Fibroblast of lung (primary cell): Measurements from ENCODE around the gene PDZRN4. TPM values are rescaled to one million over a fixed set of nuclear protein-coding genes. Genes with fewer than 3 reads are reported as not detected.

Experiments
- DNase-seq, 2 donors: peaks; one replicate each; pipeline versions ENCODE4 v3.0.0 to v3.0.0-alpha.2; 2010; ENCODE audit warnings: low read depth in 2 of 2
- H2AFZ ChIP-seq: 2 replicates; pipeline ENCODE4 v1.5.1; 2012; ENCODE audit warnings: low read length, control low read depth, inconsistent platforms
- H3K27ac ChIP-seq: 2 replicates; pipeline ENCODE4 v1.5.1; 2011; ENCODE audit warnings: low read length, control low read depth; ENCODE audit not compliant: insufficient read depth
- H3K27me3 ChIP-seq: 2 replicates; pipeline ENCODE4 v1.5.1; 2011; ENCODE audit warnings: mild to moderate bottlenecking, low read length; ENCODE audit not compliant: control insufficient read depth, insufficient read depth
- H3K36me3 ChIP-seq: 2 replicates; pipeline ENCODE4 v1.5.1; 2011; ENCODE audit warnings: low read length; ENCODE audit not compliant: control insufficient read depth, insufficient read depth
- H3K4me1 ChIP-seq: 2 replicates; pipeline ENCODE4 v1.5.1; 2011; ENCODE audit warnings: low read length; ENCODE audit not compliant: control insufficient read depth, insufficient read depth; ENCODE audit errors: extremely low read depth
- H3K4me2 ChIP-seq: 2 replicates; pipeline ENCODE4 v1.5.1; 2011; ENCODE audit warnings: low read length, control low read depth; ENCODE audit not compliant: insufficient read depth; ENCODE audit errors: extremely low read depth
- H3K4me3 ChIP-seq, 4 experiments: fragments of 200-600 bp in 1 of 4; sonication (generic) in 1 of 4; replicated peaks in 1 of 4; 2 replicates each; pipeline ENCODE4 v1.5.1; 2011 to 2016; ENCODE audit warnings: low read length in 4 of 4, low read depth in 3 of 4, mild to moderate bottlenecking in 3 of 4, control low read depth in 2 of 4, inconsistent platforms in 1 of 4, mixed read lengths in 1 of 4; ENCODE audit not compliant: insufficient read depth in 1 of 4; ENCODE audit errors: control extremely low read depth in 1 of 4
- H3K79me2 ChIP-seq: 2 replicates; pipeline ENCODE4 v1.5.1; 2012; ENCODE audit warnings: mild to moderate bottlenecking, low read length, inconsistent platforms; ENCODE audit not compliant: control insufficient read depth, insufficient read depth
- H3K9ac ChIP-seq: 2 replicates; pipeline ENCODE4 v1.5.1; 2011; ENCODE audit warnings: mild to moderate bottlenecking, low read length, control low read depth; ENCODE audit not compliant: insufficient read depth
- H3K9me3 ChIP-seq: 2 replicates; pipeline ENCODE4 v1.5.1; 2012; ENCODE audit warnings: low read depth, low read length; ENCODE audit not compliant: control insufficient read depth, insufficient read depth
- H4K20me1 ChIP-seq: 2 replicates; pipeline ENCODE4 v1.5.1; 2011; ENCODE audit warnings: low read length; ENCODE audit not compliant: control insufficient read depth, insufficient read depth; ENCODE audit errors: extremely low read depth
- EZH2 ChIP-seq: IDR thresholded peaks from 2 replicates; pipeline ENCODE4 v1.5.1; 2012; ENCODE audit warnings: low read length, control low read depth, mild to moderate bottlenecking; ENCODE audit errors: missing control alignments
- polyA plus RNA-seq, 2 donors: library from polyadenylated mRNA; depleted of rRNA in 1 of 2; stranded (reverse) in 1 of 2; unstranded in 1 of 2; fragments of >200 nt; gene quantifications; 2 replicates each; pipeline ENCODE4 v1.2.1, GENCODE V29; 2011 to 2012; ENCODE audit warnings: missing spikeins in 1 of 2
- total RNA-seq: library from RNA; depleted of rRNA; stranded (reverse); fragments of >200 nt; gene quantifications from 2 replicates; pipeline ENCODE4 v1.2.1, GENCODE V29; 2014
- TF ChIP-seq, protein P1 (sequence below), 2 donors: IDR thresholded peaks in 1 of 2; conservative IDR thresholded peaks in 1 of 2; 1 replicate in 1 of 2; 2 replicates in 1 of 2; pipeline ENCODE4 v1.5.1; 2011 to 2012; ENCODE audit warnings: low read length in 2 of 2, control low read depth in 1 of 2, inconsistent platforms in 1 of 2, low read depth in 1 of 2, mild to moderate bottlenecking in 1 of 2

PDZRN4 gene
- total and polyA plus RNA-seq, 2 donors (not counting 1 experiment from before 2014, with no cell fraction given), result not detected

DNA sequence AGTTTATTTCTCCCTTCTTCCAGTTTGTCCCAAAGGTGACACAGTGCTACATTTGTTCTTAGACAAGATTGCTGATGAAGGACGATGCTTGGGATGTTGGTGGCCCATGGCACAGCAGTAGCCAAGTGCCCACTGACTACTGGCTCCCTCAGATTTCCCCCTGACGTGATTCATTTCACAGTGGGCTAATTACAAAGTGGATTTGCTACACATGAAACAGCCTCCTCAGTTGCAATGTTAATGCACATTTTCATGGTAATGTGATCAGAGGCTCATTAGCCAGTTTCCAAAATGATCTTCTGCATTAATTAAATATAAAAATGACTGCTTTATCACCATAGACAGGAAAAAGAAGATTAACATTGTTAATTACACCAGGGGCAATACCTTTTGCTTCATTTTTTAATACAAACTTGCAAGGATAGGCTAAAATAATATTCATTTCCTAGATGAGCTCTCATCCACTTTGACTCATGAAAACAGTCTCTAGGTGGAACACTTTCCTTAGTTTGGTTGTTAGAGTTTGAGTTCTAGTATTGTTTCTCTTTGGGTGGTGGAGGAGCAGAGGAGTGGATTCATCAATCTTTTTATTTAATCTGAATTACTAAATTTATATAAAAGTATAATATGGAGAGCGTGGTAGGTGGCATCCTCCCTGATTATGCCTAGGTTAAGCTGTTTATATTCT, 250.9 kb downstream of the PDZRN4 start:
- H3K27me3 ChIP-seq, result no peaks in the 10 kb centered on the region
- no peak overlapping the region for H2AFZ ChIP-seq
- H4K20me1 ChIP-seq, result no peaks in the 10 kb centered on the region
- no peak overlapping the region for H3K9ac ChIP-seq
- no peak overlapping the region for H3K27ac ChIP-seq
- DNase-seq, result no peak
- no peaks in the 10 kb centered on the region for H3K9me3 ChIP-seq
- no peak overlapping the region for H3K4me2 ChIP-seq
- H3K4me3 ChIP-seq, result no peak overlapping the region
- TF ChIP-seq EZH2, result no peak
- TF ChIP-seq, protein P1, sequence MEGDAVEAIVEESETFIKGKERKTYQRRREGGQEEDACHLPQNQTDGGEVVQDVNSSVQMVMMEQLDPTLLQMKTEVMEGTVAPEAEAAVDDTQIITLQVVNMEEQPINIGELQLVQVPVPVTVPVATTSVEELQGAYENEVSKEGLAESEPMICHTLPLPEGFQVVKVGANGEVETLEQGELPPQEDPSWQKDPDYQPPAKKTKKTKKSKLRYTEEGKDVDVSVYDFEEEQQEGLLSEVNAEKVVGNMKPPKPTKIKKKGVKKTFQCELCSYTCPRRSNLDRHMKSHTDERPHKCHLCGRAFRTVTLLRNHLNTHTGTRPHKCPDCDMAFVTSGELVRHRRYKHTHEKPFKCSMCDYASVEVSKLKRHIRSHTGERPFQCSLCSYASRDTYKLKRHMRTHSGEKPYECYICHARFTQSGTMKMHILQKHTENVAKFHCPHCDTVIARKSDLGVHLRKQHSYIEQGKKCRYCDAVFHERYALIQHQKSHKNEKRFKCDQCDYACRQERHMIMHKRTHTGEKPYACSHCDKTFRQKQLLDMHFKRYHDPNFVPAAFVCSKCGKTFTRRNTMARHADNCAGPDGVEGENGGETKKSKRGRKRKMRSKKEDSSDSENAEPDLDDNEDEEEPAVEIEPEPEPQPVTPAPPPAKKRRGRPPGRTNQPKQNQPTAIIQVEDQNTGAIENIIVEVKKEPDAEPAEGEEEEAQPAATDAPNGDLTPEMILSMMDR (conservative IDR thresholded peaks at IDR 0.05 in 1 of 2, IDR thresholded peaks at IDR 0.05 in 1 of 2; ENCODE audit: low read depth in 1 of 2, low read length in 2 of 2), result no peak
- no peaks in the 10 kb centered on the region for H3K4me1 ChIP-seq
- no peaks in the 10 kb centered on the region for H3K36me3 ChIP-seq
- H3K79me2 ChIP-seq, result no peaks in the 10 kb centered on the region

DNA sequence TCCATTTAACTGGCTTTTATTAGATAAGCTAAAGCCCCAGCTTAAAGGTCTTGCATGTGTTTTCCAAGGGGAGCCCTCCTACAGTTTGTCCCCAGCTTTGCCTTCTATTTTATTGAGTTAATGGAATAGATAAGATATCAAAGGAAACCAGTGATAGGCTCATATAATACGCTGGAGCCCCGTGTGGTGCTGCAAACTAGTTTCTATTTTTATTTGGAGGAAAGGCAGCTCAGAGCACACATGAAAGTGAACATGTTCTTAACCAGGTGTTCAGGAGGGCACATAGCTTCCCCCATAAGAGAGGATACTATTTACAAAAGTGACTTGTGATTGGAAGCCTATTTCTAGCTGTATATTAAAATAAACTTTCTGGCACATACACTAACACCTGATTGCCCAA, 251.7 kb downstream of the PDZRN4 start:
- Histone ChIP-seq H3K9me3 (no peaks in the 10 kb centered on the region), H4K20me1 (no peaks in the 10 kb centered on the region), H3K36me3 (no peaks in the 10 kb centered on the region), H3K4me2 (no peak overlapping the region), H3K27ac (no peak overlapping the region), H3K4me3 (no peak overlapping the region), H3K4me1 (no peaks in the 10 kb centered on the region), H3K9ac (no peak overlapping the region), H2AFZ (no peak overlapping the region), H3K79me2 (no peaks in the 10 kb centered on the region), H3K27me3 (no peaks in the 10 kb centered on the region)
- TF ChIP-seq, protein P1 (conservative IDR thresholded peaks at IDR 0.05 in 1 of 2, IDR thresholded peaks at IDR 0.05 in 1 of 2; ENCODE audit: low read depth in 1 of 2, low read length in 2 of 2), result no peak
- TF ChIP-seq EZH2, result no peak
- DNase-seq, result no peak

DNA sequence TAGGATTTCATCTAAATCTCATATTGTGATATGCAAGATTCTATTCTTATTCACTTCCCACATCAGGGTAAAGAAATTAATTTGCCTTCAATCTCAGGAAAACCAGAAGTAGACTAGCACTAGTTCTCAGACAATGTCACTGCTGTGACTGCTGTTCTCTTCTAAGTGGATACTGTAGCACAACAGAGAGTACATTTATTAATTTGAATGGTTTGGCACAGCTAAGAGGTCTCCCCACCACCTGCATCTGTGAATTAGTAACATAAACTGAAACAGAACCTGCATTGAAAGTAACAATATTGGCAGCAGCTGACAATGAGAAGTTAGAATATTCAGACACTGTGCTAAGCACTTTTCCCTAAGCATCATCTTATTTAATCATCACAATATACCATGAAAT, 253.1 kb downstream of the PDZRN4 start:
- H2AFZ ChIP-seq, result no peak overlapping the region
- H3K36me3 ChIP-seq, result no peaks in the 10 kb centered on the region
- no peak overlapping the region for H3K27ac ChIP-seq
- TF ChIP-seq EZH2, result no peak
- TF ChIP-seq, protein P1 (conservative IDR thresholded peaks at IDR 0.05 in 1 of 2, IDR thresholded peaks at IDR 0.05 in 1 of 2; ENCODE audit: low read depth in 1 of 2, low read length in 2 of 2), result no peak
- no peak for DNase-seq
- H3K4me3 ChIP-seq, result no peak overlapping the region
- H3K9ac ChIP-seq, result no peak overlapping the region
- no peaks in the 10 kb centered on the region for H3K4me1 ChIP-seq
- H4K20me1 ChIP-seq, result no peaks in the 10 kb centered on the region
- H3K4me2 ChIP-seq, result no peak overlapping the region
- no peaks in the 10 kb centered on the region for H3K9me3 ChIP-seq
- H3K79me2 ChIP-seq, result no peaks in the 10 kb centered on the region
- H3K27me3 ChIP-seq, result no peaks in the 10 kb centered on the region
